ENCODE measurements around the gene ZSCAN25.
"Not testable (repeated sequence)": the region's sequence is repeated elsewhere in the genome, so short reads cannot be mapped to it uniquely, and the experiment has no call there.

Gene ZSCAN25

GRCh38 chr7:99652671-99653070 is 35.9 kb downstream of the ZSCAN25 start:
- DNase-seq: no peak

- not testable (repeated sequence) for DNase-seq
Measured at GRCh38 chr7:99653269-99653668, 36.5 kb downstream of the ZSCAN25 start.

- DNase-seq: no peak
Measured at GRCh38 chr7:99653754-99654153, 37.0 kb downstream of the ZSCAN25 start.

- not testable (repeated sequence) for DNase-seq
Measured at GRCh38 chr7:99654626-99655025, 37.9 kb downstream of the ZSCAN25 start.

- not testable (repeated sequence) for DNase-seq
Measured at GRCh38 chr7:99657879-99658278, 41.1 kb downstream of the ZSCAN25 start.

GRCh38 chr7:99665312-99666012 is 48.7 kb downstream of the ZSCAN25 start:
- DNase-seq: no peak

- DNase-seq: no peak
Measured at GRCh38 chr7:99666013-99666395, 49.3 kb downstream of the ZSCAN25 start.

- DNase-seq: no peak
Measured at GRCh38 chr7:99667179-99667578, 50.4 kb downstream of the ZSCAN25 start.

GRCh38 chr7:99668541-99668940 is 51.8 kb downstream of the ZSCAN25 start:
- DNase-seq: no peak

GRCh38 chr7:99669782-99670181 is 53.0 kb downstream of the ZSCAN25 start:
- DNase-seq: no peak

GRCh38 chr7:99672573-99672972 is 55.8 kb downstream of the ZSCAN25 start:
- DNase-seq: no peak

GRCh38 chr7:99674995-99675742 is 58.4 kb downstream of the ZSCAN25 start:
- DNase-seq: no peak

GRCh38 chr7:99677013-99677647 is 60.4 kb downstream of the ZSCAN25 start:
- DNase-seq: no peak

GRCh38 chr7:99677648-99678045 is 60.9 kb downstream of the ZSCAN25 start:
- no peak for DNase-seq

GRCh38 chr7:99679032-99679399 is 62.3 kb downstream of the ZSCAN25 start:
- no peak for DNase-seq

- peak; percentile 6 for DNase-seq
Measured at GRCh38 chr7:99679400-99680191, 62.9 kb downstream of the ZSCAN25 start, which contains the start of gene CYP3A5. CYP3A5 (minus strand) TSS chr7:99679996; CDS start chr7:99679896, 100 bp downstream.
